Activated T-helper 17 cell treated with anti-CD3 and anti-CD28 coated beads, Interleukin-2, amount 50 U/mL, for 72 hours (primary cell): ENCODE measurements around the gene SORBS2. TPM values are rescaled to one million over a fixed set of nuclear protein-coding genes. Genes with fewer than 3 reads are reported as not detected.
A peak's percentile ranks its signal among the peaks of the same experiment; 100 is the strongest.

Experiments used
- ATAC-seq: fragments of 150-1000 bp; cut with Tn5 transposase; replicated peaks from 2 replicates; pipeline ENCODE4 v1.10.0; 2021; ENCODE audit warnings: mild to moderate bottlenecking, moderate library complexity
- H3K27ac Mint-ChIP-seq: one replicate; pipeline ENCODE4 v1.8.0; 2022; ENCODE audit warnings: mixed read lengths
- H3K27me3 Mint-ChIP-seq: one replicate; pipeline ENCODE4 v1.8.0; 2022; ENCODE audit warnings: mixed read lengths
- H3K36me3 Mint-ChIP-seq: one replicate; pipeline ENCODE4 v1.8.0; 2022; ENCODE audit warnings: low read depth, mild to moderate bottlenecking, mixed read lengths
- H3K4me1 Mint-ChIP-seq: one replicate; pipeline ENCODE4 v1.8.0; 2022; ENCODE audit warnings: mixed read lengths
- H3K4me3 Mint-ChIP-seq: one replicate; pipeline ENCODE4 v1.8.0; 2022; ENCODE audit warnings: mild to moderate bottlenecking, mixed read lengths
- H3K9me3 Mint-ChIP-seq: one replicate; pipeline ENCODE4 v1.8.0; 2022; ENCODE audit warnings: mixed read lengths
- total RNA-seq, 2 donors: library from RNA; stranded (reverse); gene quantifications; one replicate each; pipeline ENCODE4 v1.2.3, GENCODE V29; 2022

SORBS2 gene
- total RNA-seq, 2 donors from 2014 or later = not detected

GRCh38 chr4:185536411-185536709 is 275.6 kb downstream of the SORBS2 start:
- no peaks in the 10 kb centered on the region for H3K36me3 Mint-ChIP-seq
- no peaks in the 10 kb centered on the region for H3K9me3 Mint-ChIP-seq
- ATAC-seq = no peak
- no peak overlapping the region for H3K4me3 Mint-ChIP-seq
- H3K27ac Mint-ChIP-seq = no peak overlapping the region
- no peaks in the 10 kb centered on the region for H3K4me1 Mint-ChIP-seq
- H3K27me3 Mint-ChIP-seq = peaks cover 32% of the 10 kb centered on the region

GRCh38 chr4:185535612-185536410 is 276.2 kb downstream of the SORBS2 start:
- Mint-ChIP-seq H3K27ac (no peak overlapping the region), H3K9me3 (no peaks in the 10 kb centered on the region), H3K4me1 (no peaks in the 10 kb centered on the region), H3K4me3 (peak overlapping the region; percentile 26), H3K36me3 (no peaks in the 10 kb centered on the region), H3K27me3 (peaks cover 33% of the 10 kb centered on the region)
- ATAC-seq = no peak
